WTC11 (cell line): Measurements from ENCODE around the gene ERCC4. TPM values are rescaled to one million over a fixed set of nuclear protein-coding genes. Genes with fewer than 3 reads are reported as not detected.

Source experiments
- ATAC-seq: fragments of 200-7000 bp; cut with Tn5 transposase; 2 replicates; pipeline ENCODE4 v1.10.0; 2021; ENCODE audit warnings: mild to moderate bottlenecking, moderate library complexity
- CTCF ChIA-PET: fragments of 300-600 bp; sonication (Branson Sonifier 250); formaldehyde crosslinking; loops from one replicate; lab custom pipeline; 2021; ENCODE audit warnings: antibody characterized with exemption; lab: Charles Lee
- POLR2A ChIA-PET: fragments of 350-600 bp; sonication (Branson Sonifier 250); formaldehyde crosslinking; loops from one replicate; lab custom pipeline; 2021; ENCODE audit warnings: antibody characterized with exemption; lab: Charles Lee
- DNase-seq: peaks from one replicate; pipeline ENCODE4 v3.0.0; 2021; ENCODE audit warnings: low spot score
- H3K27ac Mint-ChIP-seq: 2 replicates; pipeline ENCODE4 v1.8.0; 2021; ENCODE audit warnings: mixed read lengths
- H3K27me3 Mint-ChIP-seq: 2 replicates; pipeline ENCODE4 v1.8.0; 2021; ENCODE audit warnings: low read depth, mild to moderate bottlenecking, moderate library complexity, mixed read lengths
- H3K36me3 Mint-ChIP-seq: 2 replicates; pipeline ENCODE4 v1.8.0; 2021; ENCODE audit warnings: mixed read lengths
- H3K4me1 Mint-ChIP-seq: 2 replicates; pipeline ENCODE4 v1.8.0; 2022; ENCODE audit warnings: mixed read lengths
- H3K4me3 Mint-ChIP-seq: 2 replicates; pipeline ENCODE4 v1.8.0; 2021; ENCODE audit warnings: mild to moderate bottlenecking, moderate library complexity, mixed read lengths
- H3K9me3 Mint-ChIP-seq: 2 replicates; pipeline ENCODE4 v1.8.0; 2021; ENCODE audit warnings: mixed read lengths
- ATF1 ChIP-seq: sonication (generic); formaldehyde crosslinking; IDR thresholded peaks from 2 replicates; pipeline ENCODE4 v1.8.1; 2023; ENCODE audit warnings: mild to moderate bottlenecking, moderate library complexity, missing genetic modification reagents
- CBFB ChIP-seq: sonication (generic); formaldehyde crosslinking; IDR thresholded peaks from 2 replicates; pipeline ENCODE4 v1.8.1; 2022; ENCODE audit warnings: mild to moderate bottlenecking, low read depth, missing genetic modification reagents
- ETV6 ChIP-seq: sonication (generic); formaldehyde crosslinking; IDR thresholded peaks from 2 replicates; pipeline ENCODE4 v1.8.1; 2022; ENCODE audit warnings: mild to moderate bottlenecking, missing genetic modification reagents
- FOXK1 ChIP-seq: sonication (generic); formaldehyde crosslinking; IDR thresholded peaks from 2 replicates; pipeline ENCODE4 v1.8.0; 2022; ENCODE audit warnings: mild to moderate bottlenecking, moderate library complexity, missing genetic modification reagents
- FOXP1 ChIP-seq: sonication (generic); formaldehyde crosslinking; IDR thresholded peaks from 2 replicates; pipeline ENCODE4 v1.8.0; 2022; ENCODE audit warnings: missing genetic modification reagents, mild to moderate bottlenecking, moderate library complexity, borderline replicate concordance
- GRHL2 ChIP-seq: fragments of 250-450 bp; sonication (Bioruptor Pico); IDR thresholded peaks from 2 replicates; pipeline ENCODE4 v1.8.0; 2022; ENCODE audit warnings: mild to moderate bottlenecking, moderate library complexity; ENCODE audit not compliant: insufficient replicate concordance, severe bottlenecking
- GTF2I ChIP-seq: fragments of 250-450 bp; sonication (Bioruptor Pico); conservative IDR thresholded peaks from 2 replicates; pipeline ENCODE4 v1.4.0; 2021; ENCODE audit warnings: mild to moderate bottlenecking
- IRF2 ChIP-seq: sonication (generic); formaldehyde crosslinking; IDR thresholded peaks from 2 replicates; pipeline ENCODE4 v1.8.0; 2022; ENCODE audit warnings: low read depth, missing genetic modification reagents, borderline replicate concordance
- JAZF1 ChIP-seq: fragments of 250-450 bp; sonication (Bioruptor Pico); IDR thresholded peaks from 2 replicates; pipeline ENCODE4 v1.9.0; 2021; ENCODE audit warnings: moderate library complexity, mild to moderate bottlenecking, inconsistent platforms
- MXD4 ChIP-seq: fragments of 250-450 bp; sonication (Bioruptor Pico); IDR thresholded peaks from 2 replicates; pipeline ENCODE4 v1.8.0; 2021; ENCODE audit warnings: mild to moderate bottlenecking, moderate library complexity, borderline replicate concordance
- NR2C2 ChIP-seq: sonication (generic); formaldehyde crosslinking; IDR thresholded peaks from 2 replicates; pipeline ENCODE4 v1.8.0; 2022; ENCODE audit warnings: mild to moderate bottlenecking, missing genetic modification reagents
- OVOL2 ChIP-seq: fragments of 250-450 bp; sonication (Bioruptor Pico); IDR thresholded peaks from 2 replicates; pipeline ENCODE4 v1.9.0; 2021; ENCODE audit warnings: mild to moderate bottlenecking, borderline replicate concordance
- RELA ChIP-seq: sonication (generic); formaldehyde crosslinking; IDR thresholded peaks from 2 replicates; pipeline ENCODE4 v1.8.1; 2022; ENCODE audit warnings: missing genetic modification reagents, mild to moderate bottlenecking, borderline replicate concordance
- SP1 ChIP-seq: sonication (generic); formaldehyde crosslinking; conservative IDR thresholded peaks from 2 replicates; pipeline ENCODE4 v1.8.1; 2022; ENCODE audit warnings: missing genetic modification reagents
- TP53 ChIP-seq: sonication (generic); formaldehyde crosslinking; IDR thresholded peaks from 2 replicates; pipeline ENCODE4 v1.8.1; 2023; ENCODE audit warnings: mild to moderate bottlenecking, missing genetic modification reagents
- ZNF138 ChIP-seq: sonication (generic); formaldehyde crosslinking; conservative IDR thresholded peaks from 2 replicates; pipeline ENCODE4 v1.8.1; 2022; ENCODE audit warnings: mild to moderate bottlenecking, moderate library complexity, missing genetic modification reagents
- ZNF232 ChIP-seq: sonication (generic); formaldehyde crosslinking; IDR thresholded peaks from 2 replicates; pipeline ENCODE4 v1.8.0; 2022; ENCODE audit warnings: mild to moderate bottlenecking, missing genetic modification reagents
- ZNF416 ChIP-seq: fragments of 250-450 bp; sonication (Bioruptor Pico); IDR thresholded peaks from 2 replicates; pipeline ENCODE4 v1.9.0; 2021; ENCODE audit warnings: mild to moderate bottlenecking, inconsistent platforms
- ZNF671 ChIP-seq: fragments of 250-450 bp; sonication (Bioruptor Pico); IDR thresholded peaks from 2 replicates; pipeline ENCODE4 v1.8.0; 2021; ENCODE audit warnings: mild to moderate bottlenecking
- total RNA-seq: library from RNA; stranded (reverse); gene quantifications from 3 replicates; pipeline ENCODE4 v1.2.3, GENCODE V29; 2021
- TF ChIP-seq, protein P1 (sequence below): sonication (generic); formaldehyde crosslinking; IDR thresholded peaks from 2 replicates; pipeline ENCODE4 v1.8.1; 2023; ENCODE audit warnings: mild to moderate bottlenecking, missing genetic modification reagents, borderline replicate concordance
- TF ChIP-seq, protein P2 (sequence below): fragments of 250-450 bp; sonication (Bioruptor Pico); IDR thresholded peaks from 2 replicates; pipeline ENCODE4 v2.1.2; 2022; ENCODE audit warnings: mild to moderate bottlenecking, moderate library complexity
- TF ChIP-seq, protein P3 (sequence below): fragments of 250-450 bp; sonication (Bioruptor Pico); conservative IDR thresholded peaks from 2 replicates; pipeline ENCODE4 v1.9.0; 2021; ENCODE audit warnings: mild to moderate bottlenecking

ERCC4 gene
- total RNA-seq, 1 experiment from 2014 or later, result 12.1 TPM

DNA sequence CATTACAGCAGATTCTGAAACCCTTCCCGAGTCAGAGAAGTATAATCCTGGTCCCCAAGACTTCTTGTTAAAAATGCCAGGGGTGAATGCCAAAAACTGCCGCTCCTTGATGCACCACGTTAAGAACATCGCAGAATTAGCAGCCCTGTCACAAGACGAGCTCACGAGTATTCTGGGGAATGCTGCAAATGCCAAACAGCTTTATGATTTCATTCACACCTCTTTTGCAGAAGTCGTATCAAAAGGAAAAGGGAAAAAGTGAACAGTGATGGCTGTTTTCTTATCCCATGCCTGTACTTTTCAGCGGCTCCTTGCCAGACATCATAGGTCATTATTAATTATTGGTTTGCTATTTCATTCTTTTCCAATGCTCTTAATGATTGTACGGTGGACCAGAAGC, 28.1 kb downstream of the ERCC4 start (continued):
- no peak for TF ChIP-seq GRHL2 (CRISPR knock-in tag)
- TF ChIP-seq, protein P1, sequence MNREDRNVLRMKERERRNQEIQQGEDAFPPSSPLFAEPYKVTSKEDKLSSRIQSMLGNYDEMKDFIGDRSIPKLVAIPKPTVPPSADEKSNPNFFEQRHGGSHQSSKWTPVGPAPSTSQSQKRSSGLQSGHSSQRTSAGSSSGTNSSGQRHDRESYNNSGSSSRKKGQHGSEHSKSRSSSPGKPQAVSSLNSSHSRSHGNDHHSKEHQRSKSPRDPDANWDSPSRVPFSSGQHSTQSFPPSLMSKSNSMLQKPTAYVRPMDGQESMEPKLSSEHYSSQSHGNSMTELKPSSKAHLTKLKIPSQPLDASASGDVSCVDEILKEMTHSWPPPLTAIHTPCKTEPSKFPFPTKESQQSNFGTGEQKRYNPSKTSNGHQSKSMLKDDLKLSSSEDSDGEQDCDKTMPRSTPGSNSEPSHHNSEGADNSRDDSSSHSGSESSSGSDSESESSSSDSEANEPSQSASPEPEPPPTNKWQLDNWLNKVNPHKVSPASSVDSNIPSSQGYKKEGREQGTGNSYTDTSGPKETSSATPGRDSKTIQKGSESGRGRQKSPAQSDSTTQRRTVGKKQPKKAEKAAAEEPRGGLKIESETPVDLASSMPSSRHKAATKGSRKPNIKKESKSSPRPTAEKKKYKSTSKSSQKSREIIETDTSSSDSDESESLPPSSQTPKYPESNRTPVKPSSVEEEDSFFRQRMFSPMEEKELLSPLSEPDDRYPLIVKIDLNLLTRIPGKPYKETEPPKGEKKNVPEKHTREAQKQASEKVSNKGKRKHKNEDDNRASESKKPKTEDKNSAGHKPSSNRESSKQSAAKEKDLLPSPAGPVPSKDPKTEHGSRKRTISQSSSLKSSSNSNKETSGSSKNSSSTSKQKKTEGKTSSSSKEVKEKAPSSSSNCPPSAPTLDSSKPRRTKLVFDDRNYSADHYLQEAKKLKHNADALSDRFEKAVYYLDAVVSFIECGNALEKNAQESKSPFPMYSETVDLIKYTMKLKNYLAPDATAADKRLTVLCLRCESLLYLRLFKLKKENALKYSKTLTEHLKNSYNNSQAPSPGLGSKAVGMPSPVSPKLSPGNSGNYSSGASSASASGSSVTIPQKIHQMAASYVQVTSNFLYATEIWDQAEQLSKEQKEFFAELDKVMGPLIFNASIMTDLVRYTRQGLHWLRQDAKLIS (CRISPR knock-in tag), result no peak

DNA sequence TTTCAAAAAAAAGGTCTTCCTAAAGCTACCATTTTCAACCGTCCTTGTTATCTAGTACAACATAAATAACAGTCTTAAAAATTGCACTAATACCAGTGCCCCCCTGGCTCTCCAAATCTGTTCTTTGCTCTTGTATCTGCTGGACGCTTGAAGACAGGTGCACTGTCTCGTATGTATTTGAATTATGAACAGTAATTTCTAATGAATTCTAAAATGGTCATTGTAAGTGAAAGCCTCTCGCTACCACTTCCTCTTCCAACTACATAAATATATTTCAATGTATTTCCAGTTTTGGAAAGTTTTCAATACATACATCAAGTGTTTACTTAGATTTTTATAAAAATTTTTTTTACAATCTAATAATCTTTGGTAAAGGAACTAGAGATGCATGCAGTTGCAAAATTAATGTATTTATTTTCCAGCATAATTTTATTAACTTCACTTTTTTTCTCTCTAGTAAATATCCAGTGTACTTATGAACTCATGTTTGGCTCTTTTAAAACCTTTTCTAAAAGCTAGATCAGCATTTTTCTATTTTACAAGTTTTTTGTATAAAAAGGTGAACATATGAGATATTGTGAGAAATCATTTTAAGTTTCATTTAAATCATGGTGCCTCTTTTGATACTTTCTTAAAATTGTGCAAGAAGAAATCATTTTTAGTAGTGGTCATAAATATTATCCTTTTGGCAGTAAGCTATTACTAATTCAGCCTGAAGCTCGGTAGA, 31.0 kb downstream of the ERCC4 start:
- Mint-ChIP-seq H3K36me3 (peaks cover 17% of the 10 kb centered on the region), H3K27ac (no peak overlapping the region), H3K9me3 (no peaks in the 10 kb centered on the region), H3K4me1 (peaks cover 7% of the 10 kb centered on the region), H3K27me3 (no peaks in the 10 kb centered on the region), H3K4me3 (no peak overlapping the region)
- ChIA-PET POLR2A (no interaction called here), CTCF (interaction anchor here (1.0 to 1.2 kb wide), 2 partner anchors 15 to 31 kb away, joined by 3 to 4 read pairs; partner anchors contain the start of gene ERCC4)
- ATAC-seq, result no peak
- DNase-seq, result no peak
- TF ChIP-seq MXD4 (CRISPR knock-in tag) (no peak), SP1 (CRISPR knock-in tag) (no peak), ZNF232 (no peak), FOXK1 (no peak), ZNF671 (CRISPR knock-in tag) (no peak), JAZF1 (no peak), TP53 (CRISPR knock-in tag) (no peak), CBFB (no peak)
- TF ChIP-seq, protein P2, sequence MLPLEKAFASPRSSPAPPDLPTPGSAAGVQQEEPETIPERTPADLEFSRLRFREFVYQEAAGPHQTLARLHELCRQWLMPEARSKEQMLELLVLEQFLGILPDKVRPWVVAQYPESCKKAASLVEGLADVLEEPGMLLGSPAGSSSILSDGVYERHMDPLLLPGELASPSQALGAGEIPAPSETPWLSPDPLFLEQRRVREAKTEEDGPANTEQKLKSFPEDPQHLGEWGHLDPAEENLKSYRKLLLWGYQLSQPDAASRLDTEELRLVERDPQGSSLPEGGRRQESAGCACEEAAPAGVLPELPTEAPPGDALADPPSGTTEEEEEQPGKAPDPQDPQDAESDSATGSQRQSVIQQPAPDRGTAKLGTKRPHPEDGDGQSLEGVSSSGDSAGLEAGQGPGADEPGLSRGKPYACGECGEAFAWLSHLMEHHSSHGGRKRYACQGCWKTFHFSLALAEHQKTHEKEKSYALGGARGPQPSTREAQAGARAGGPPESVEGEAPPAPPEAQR (CRISPR knock-in tag), result no peak

DNA sequence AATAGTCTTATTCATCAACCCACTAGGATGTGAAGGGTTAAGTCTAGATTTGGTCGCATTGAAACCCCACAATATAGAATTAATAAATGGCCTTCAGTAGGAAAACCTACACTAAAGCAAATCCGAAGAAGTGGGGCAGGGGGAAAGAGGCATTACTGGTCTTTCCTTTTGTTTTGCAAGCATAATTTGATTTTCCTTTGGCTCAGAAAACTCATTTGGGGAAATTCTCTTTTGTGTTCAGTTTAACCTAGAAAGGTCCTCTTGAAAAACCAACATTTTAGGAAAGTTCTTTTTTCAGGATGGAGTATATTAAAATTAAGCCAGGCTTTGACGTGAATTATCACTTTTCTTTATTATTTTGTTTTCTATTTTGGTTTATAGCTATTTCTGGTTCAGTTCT, 31.7 kb downstream of the ERCC4 start:
- Mint-ChIP-seq H3K9me3 (no peaks in the 10 kb centered on the region), H3K4me1 (peaks cover 13% of the 10 kb centered on the region), H3K27me3 (no peaks in the 10 kb centered on the region), H3K36me3 (peaks cover 12% of the 10 kb centered on the region; the same call in 1 of the 2 replicates), H3K27ac (no peak overlapping the region), H3K4me3 (no peak overlapping the region)
- CTCF ChIA-PET, result interaction anchor here (1.0 to 1.2 kb wide), 2 partner anchors 16 to 32 kb away, joined by 3 to 4 read pairs; partner anchors contain the start of gene ERCC4
- POLR2A ChIA-PET, result no interaction called here
- DNase-seq (no peak), ATAC-seq (no peak)
- TF ChIP-seq ZNF138 (CRISPR knock-in tag), result no peak
- no peak for TF ChIP-seq IRF2 (CRISPR knock-in tag)
- TF ChIP-seq OVOL2 (CRISPR knock-in tag), result no peak
- TF ChIP-seq ZNF232, result no peak
- no peak for TF ChIP-seq GTF2I (CRISPR knock-in tag)
- TF ChIP-seq NR2C2 (CRISPR knock-in tag), result no peak
- TF ChIP-seq, protein P3, sequence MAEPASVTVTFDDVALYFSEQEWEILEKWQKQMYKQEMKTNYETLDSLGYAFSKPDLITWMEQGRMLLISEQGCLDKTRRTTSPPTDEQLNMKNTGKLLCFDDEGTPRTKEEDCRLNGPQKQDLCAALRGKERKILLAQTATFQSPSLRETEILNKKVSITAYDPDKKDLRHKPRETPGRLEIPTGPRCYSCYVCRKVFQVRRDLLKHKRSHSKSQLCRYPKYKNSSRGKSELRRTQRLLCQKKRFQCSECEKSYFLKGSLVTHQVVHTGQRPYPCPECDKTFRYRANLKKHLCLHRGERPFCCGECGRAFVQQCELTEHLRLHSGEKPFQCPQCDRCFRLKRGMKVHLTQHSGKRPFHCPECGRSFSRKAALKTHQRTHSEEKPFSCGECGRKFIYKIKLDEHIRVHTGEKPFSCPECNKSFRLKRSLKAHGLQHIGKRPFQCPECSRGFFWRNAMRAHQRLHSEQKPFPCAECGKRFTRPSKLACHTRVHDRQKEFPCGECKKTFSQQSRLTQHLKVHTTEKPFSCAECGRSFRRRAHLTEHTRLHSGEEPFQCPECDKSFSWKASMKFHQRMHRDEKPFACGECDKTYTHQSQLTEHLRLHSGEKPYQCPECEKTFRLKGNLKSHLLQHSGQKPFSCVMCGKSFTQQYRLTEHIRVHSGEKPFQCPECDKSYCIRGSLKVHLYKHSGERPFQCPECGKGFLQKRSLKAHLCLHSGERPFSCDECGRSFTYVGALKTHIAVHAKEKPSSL (CRISPR knock-in tag), result no peak
- TF ChIP-seq ETV6 (CRISPR knock-in tag), result no peak
- TF ChIP-seq ATF1 (CRISPR knock-in tag), result no peak
- TF ChIP-seq ZNF416 (CRISPR knock-in tag), result no peak
- TF ChIP-seq RELA (CRISPR knock-in tag), result no peak
- no peak for TF ChIP-seq FOXP1 (CRISPR knock-in tag)
